GM12878 (cell line): ENCODE measurements around the gene CACTIN. TPM values are rescaled to one million over a fixed set of nuclear protein-coding genes. Genes with fewer than 3 reads are reported as not detected.

Experiments
- ATAC-seq: fragments of 200-7000 bp; cut with Tn5 transposase; 3 replicates; pipeline ENCODE4 v1.9.1; 2020; ENCODE audit warnings: mild to moderate bottlenecking, moderate library complexity
- BruUV-seq: library from RNA; stranded (reverse); fragments of 400-500 nt; replicated peaks from 2 replicates; lab custom pipeline; 2021; lab: Mats Ljungman, UMichigan
- CTCF ChIA-PET: fragments of 300-600 bp; sonication (Branson Sonifier 250); formaldehyde crosslinking; extraction: SDS; loops from one replicate; lab custom pipeline; 2021; ENCODE audit warnings: inconsistent platforms; lab: Yijun Ruan, JAX
- POLR2A ChIA-PET: fragments of 350-600 bp; formaldehyde crosslinking; extraction: SDS; loops from one replicate; lab custom pipeline; 2021; ENCODE audit warnings: inconsistent platforms; lab: Charles Lee
- RAD21 ChIA-PET: fragments of 300-600 bp; sonication (Branson Sonifier 250); formaldehyde crosslinking; loops from one replicate; lab custom pipeline; 2023; ENCODE audit warnings: antibody characterized with exemption; ENCODE audit not compliant: unreplicated experiment; lab: Charles Lee
- SMC1A ChIA-PET: fragments of 300-600 bp; sonication (Branson Sonifier 250); formaldehyde crosslinking; loops from one replicate; lab custom pipeline; 2023; ENCODE audit not compliant: unreplicated experiment, uncharacterized antibody; lab: Charles Lee
- DNase-seq: peaks from one replicate; pipeline ENCODE4 v3.0.0-alpha.2; 2011; ENCODE audit warnings: low read depth, low spot score
- FAIRE-seq: peaks from 3 replicates; lab custom pipeline; 2011; peaks lifted over from hg19 to GRCh38; lab: Jason Lieb, UNC
- H2AFZ ChIP-seq: 2 replicates; pipeline ENCODE4 v1.6.0; 2011; ENCODE audit warnings: low read depth, low read length, control low read depth; ENCODE audit not compliant: control insufficient read depth
- H3K27ac ChIP-seq: 2 replicates; pipeline ENCODE4 v1.5.1; 2011; ENCODE audit warnings: control low read depth; ENCODE audit not compliant: control insufficient read depth, insufficient read depth
- H3K27me3 ChIP-seq, 2 experiments: replicated peaks in 1 of 2; 2 replicates each; pipeline versions ENCODE4 v1.6.0 to v1.6.1; 2011; ENCODE audit warnings: low read length in 1 of 2; ENCODE audit not compliant: control insufficient read depth in 2 of 2, insufficient read depth in 2 of 2
- H3K36me3 ChIP-seq, 2 experiments: 2 replicates each; pipeline ENCODE4 v1.5.1; 2011; ENCODE audit warnings: low read length in 1 of 2; ENCODE audit not compliant: control insufficient read depth in 2 of 2, insufficient read depth in 2 of 2
- H3K4me1 ChIP-seq: 2 replicates; pipeline ENCODE4 v1.6.1; 2011; ENCODE audit warnings: mild to moderate bottlenecking, low read length, moderate library complexity, mixed read lengths; ENCODE audit not compliant: control insufficient read depth, insufficient read depth
- H3K4me2 ChIP-seq: 2 replicates; pipeline ENCODE4 v1.6.0; 2011; ENCODE audit warnings: control low read depth; ENCODE audit not compliant: control insufficient read depth, insufficient read depth
- H3K4me3 ChIP-seq: fragments of 200-600 bp; sonication (generic); 2 replicates; pipeline ENCODE4 v1.5.1; 2016
- H3K79me2 ChIP-seq: 2 replicates; pipeline ENCODE4 v1.6.0; 2011; ENCODE audit warnings: low read length; ENCODE audit not compliant: control insufficient read depth, insufficient read depth
- H3K9ac ChIP-seq: 2 replicates; pipeline ENCODE4 v1.8.0; 2011; ENCODE audit warnings: low read length, control low read depth, mixed read lengths; ENCODE audit not compliant: control insufficient read depth, insufficient read depth
- H3K9me3 ChIP-seq: replicated peaks from 3 replicates; pipeline ENCODE4 v1.5.1; 2011; ENCODE audit warnings: mild to moderate bottlenecking, low read length; ENCODE audit not compliant: control insufficient read depth, insufficient read depth
- H4K20me1 ChIP-seq: 2 replicates; pipeline ENCODE4 v1.6.0; 2011; ENCODE audit not compliant: control insufficient read depth, insufficient read depth
- CBX3 ChIP-seq: fragments of 200-600 bp; sonication (generic); IDR thresholded peaks from 2 replicates; pipeline ENCODE4 v1.6.1; 2016; ENCODE audit warnings: low read depth, borderline replicate concordance
- CHD2 ChIP-seq: IDR thresholded peaks from 2 replicates; pipeline ENCODE4 v1.6.1; 2011; ENCODE audit warnings: low read depth, low read length, improper control_type of control experiment, borderline replicate concordance
- FOXM1 ChIP-seq: IDR thresholded peaks from 2 replicates; pipeline ENCODE4 v1.6.1; 2012; ENCODE audit warnings: low read depth, mild to moderate bottlenecking, inconsistent platforms, low read length, moderate library complexity
- HCFC1 ChIP-seq: fragments of 150-350 bp; IDR thresholded peaks from 2 replicates; pipeline ENCODE4 v1.6.1; 2014; ENCODE audit warnings: low read length
- ZZZ3 ChIP-seq: IDR thresholded peaks from 2 replicates; pipeline ENCODE4 v1.6.1; 2011; ENCODE audit warnings: low read depth; ENCODE audit not compliant: control insufficient read depth, insufficient read length
- WGBS: methylation state at CpG from one replicate; pipeline ENCODE4 v1.1.6; 2016; ENCODE audit warnings: low lambda C conversion rate; ENCODE audit not compliant: insufficient replicate concordance, insufficient coverage; ENCODE audit errors: missing lambda C conversion rate; 5-methylcytosine and 5-hydroxymethylcytosine counted together
- in situ Hi-C: fragments of 300-500 bp; cut with MboI; formaldehyde crosslinking; loops from 9 replicates; pipeline ENCODE4 v1.14.3; 2018; ENCODE audit warnings: mixed read lengths
- intact Hi-C: fragments of 100-400 bp; cut with micrococcal nuclease; formaldehyde crosslinking; loops from one replicate; pipeline ENCODE4 v1.14.2; 2022; ENCODE audit not compliant: unreplicated experiment
- polyA plus RNA-seq, 11 experiments: library from polyadenylated mRNA; depleted of rRNA in 4 of 11; unstranded in 6 of 11; stranded (reverse) in 5 of 11; fragments of >200 nt; fragmentation: Nextera tagmentation in 4 of 11; fragmentation: Illumina TruSeq in 1 of 11; extraction: Ambion mirVana in 4 of 11; extraction: Trizol in 1 of 11; gene quantifications; 1 replicate in 1 of 11; 2 replicates in 10 of 11; pipeline versions ENCODE4 v1.2.1 to v1.2.3, GENCODE V29; 2011 to 2016; ENCODE audit warnings: inconsistent platforms in 2 of 11, missing spikeins in 2 of 11, low read depth in 1 of 11
- total RNA-seq, 4 experiments: library from RNA; depleted of rRNA in 3 of 4; stranded (reverse); fragments of >200 nt in 3 of 4; fragmentation: Illumina TruSeq in 1 of 4; extraction: Trizol in 1 of 4; gene quantifications; 2 replicates each; pipeline versions ENCODE4 v1.2.1 to v1.2.3, GENCODE V29; 2013 to 2021
- TF ChIP-seq, protein P1 (sequence below): fragments of 450-650 bp; IDR thresholded peaks from 2 replicates; pipeline ENCODE4 v1.6.1; 2016; ENCODE audit warnings: mild to moderate bottlenecking, moderate library complexity, borderline replicate concordance
- TF ChIP-seq, protein P2 (sequence below): fragments of 450-650 bp; IDR thresholded peaks from 2 replicates; pipeline ENCODE4 v1.6.1; 2014; ENCODE audit warnings: mild to moderate bottlenecking

Gene CACTIN
- total and polyA plus RNA-seq, 10 of the 15 experiments (the other 5 are each of a cell fraction or from before 2014, with no cell fraction given): 0.40 to 31.4 (median 12.5) TPM

- TF ChIP-seq, protein P1, sequence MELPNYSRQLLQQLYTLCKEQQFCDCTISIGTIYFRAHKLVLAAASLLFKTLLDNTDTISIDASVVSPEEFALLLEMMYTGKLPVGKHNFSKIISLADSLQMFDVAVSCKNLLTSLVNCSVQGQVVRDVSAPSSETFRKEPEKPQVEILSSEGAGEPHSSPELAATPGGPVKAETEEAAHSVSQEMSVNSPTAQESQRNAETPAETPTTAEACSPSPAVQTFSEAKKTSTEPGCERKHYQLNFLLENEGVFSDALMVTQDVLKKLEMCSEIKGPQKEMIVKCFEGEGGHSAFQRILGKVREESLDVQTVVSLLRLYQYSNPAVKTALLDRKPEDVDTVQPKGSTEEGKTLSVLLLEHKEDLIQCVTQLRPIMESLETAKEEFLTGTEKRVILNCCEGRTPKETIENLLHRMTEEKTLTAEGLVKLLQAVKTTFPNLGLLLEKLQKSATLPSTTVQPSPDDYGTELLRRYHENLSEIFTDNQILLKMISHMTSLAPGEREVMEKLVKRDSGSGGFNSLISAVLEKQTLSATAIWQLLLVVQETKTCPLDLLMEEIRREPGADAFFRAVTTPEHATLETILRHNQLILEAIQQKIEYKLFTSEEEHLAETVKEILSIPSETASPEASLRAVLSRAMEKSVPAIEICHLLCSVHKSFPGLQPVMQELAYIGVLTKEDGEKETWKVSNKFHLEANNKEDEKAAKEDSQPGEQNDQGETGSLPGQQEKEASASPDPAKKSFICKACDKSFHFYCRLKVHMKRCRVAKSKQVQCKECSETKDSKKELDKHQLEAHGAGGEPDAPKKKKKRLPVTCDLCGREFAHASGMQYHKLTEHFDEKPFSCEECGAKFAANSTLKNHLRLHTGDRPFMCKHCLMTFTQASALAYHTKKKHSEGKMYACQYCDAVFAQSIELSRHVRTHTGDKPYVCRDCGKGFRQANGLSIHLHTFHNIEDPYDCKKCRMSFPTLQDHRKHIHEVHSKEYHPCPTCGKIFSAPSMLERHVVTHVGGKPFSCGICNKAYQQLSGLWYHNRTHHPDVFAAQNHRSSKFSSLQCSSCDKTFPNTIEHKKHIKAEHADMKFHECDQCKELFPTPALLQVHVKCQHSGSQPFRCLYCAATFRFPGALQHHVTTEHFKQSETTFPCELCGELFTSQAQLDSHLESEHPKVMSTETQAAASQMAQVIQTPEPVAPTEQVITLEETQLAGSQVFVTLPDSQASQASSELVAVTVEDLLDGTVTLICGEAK: no peak
- TF ChIP-seq, protein P2, sequence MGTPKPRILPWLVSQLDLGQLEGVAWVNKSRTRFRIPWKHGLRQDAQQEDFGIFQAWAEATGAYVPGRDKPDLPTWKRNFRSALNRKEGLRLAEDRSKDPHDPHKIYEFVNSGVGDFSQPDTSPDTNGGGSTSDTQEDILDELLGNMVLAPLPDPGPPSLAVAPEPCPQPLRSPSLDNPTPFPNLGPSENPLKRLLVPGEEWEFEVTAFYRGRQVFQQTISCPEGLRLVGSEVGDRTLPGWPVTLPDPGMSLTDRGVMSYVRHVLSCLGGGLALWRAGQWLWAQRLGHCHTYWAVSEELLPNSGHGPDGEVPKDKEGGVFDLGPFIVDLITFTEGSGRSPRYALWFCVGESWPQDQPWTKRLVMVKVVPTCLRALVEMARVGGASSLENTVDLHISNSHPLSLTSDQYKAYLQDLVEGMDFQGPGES: no peak
- no peak for TF ChIP-seq ZZZ3
These were observed 18.4 kb upstream of the CACTIN start (continued) for GRCh38 chr19:3645067-3645396.

DNA sequence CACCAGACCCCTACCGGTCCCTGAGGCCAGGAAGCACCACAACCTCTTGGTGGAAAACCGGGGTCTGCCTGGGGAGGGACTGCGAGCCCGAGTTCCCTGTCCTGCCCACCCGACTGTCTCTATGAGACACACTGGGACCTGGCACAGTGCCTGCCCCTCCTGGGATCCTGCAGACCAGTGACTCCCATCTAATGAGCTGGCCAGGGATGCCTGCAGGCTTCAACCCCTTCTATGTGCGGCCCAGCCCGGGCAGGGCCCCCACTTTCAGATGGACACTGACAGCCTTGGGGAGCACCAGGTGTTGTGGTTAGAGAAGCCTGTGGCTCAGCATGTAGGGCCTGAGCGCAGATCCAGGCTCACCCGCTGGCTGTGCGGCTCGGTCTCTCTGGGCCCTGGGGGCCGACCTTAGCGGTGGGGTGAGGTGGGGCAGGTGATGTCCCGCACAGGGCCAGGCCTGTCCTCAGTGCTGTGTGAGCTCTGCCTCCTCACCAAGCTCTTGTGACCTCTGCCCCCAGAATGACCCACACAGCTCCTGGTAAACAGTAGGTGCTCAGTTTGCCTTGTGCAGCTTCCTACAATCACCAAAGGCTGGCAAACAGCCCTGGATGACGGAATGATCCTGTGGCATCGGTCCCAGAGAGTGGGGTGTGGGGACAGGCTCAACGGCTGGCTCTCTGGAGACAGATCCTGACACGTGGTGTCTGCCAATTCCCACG, 17.9 kb upstream of the CACTIN start:
- no peak overlapping the region for H2AFZ ChIP-seq
- no peak for FAIRE-seq
- no peaks in the 10 kb centered on the region for H4K20me1 ChIP-seq
- in situ Hi-C loops (no loop called here), intact Hi-C loops (no loop called here)
- no peak overlapping the region for H3K4me2 ChIP-seq
- H3K79me2 ChIP-seq: no peaks in the 10 kb centered on the region
- no peak for ATAC-seq
- no peak for DNase-seq
- no peaks in the 10 kb centered on the region for H3K27me3 ChIP-seq
- POLR2A ChIA-PET: no interaction called here
- RAD21 ChIA-PET: no interaction called here
- no peak overlapping the region for H3K9ac ChIP-seq
- BruUV-seq: no TSS peak
- 86% methylated on average over 19 of the region's 19 CpGs for WGBS
- no peak overlapping the region for H3K4me3 ChIP-seq
- SMC1A ChIA-PET: no interaction called here
- CTCF ChIA-PET: no interaction called here
- H3K27ac ChIP-seq: no peak overlapping the region
- no peaks in the 10 kb centered on the region; a peak in 1 of 4 replicates for H3K36me3 ChIP-seq
- TF ChIP-seq CHD2 (no peak), FOXM1 (no peak), CBX3 (no peak), HCFC1 (no peak)
- TF ChIP-seq, protein P1: no peak
- TF ChIP-seq, all 136 proteins: peak for 0
- Histone ChIP-seq H3K4me1 (no peaks in the 10 kb centered on the region), H3K9me3 (no peaks in the 10 kb centered on the region)
